ENCODE data around the gene DHRS7C. TPM values are rescaled to one million over a fixed set of nuclear protein-coding genes. Genes with fewer than 3 reads are reported as not detected.

Gene DHRS7C
- polyA plus RNA-seq, 3 donors = not detected

DNA sequence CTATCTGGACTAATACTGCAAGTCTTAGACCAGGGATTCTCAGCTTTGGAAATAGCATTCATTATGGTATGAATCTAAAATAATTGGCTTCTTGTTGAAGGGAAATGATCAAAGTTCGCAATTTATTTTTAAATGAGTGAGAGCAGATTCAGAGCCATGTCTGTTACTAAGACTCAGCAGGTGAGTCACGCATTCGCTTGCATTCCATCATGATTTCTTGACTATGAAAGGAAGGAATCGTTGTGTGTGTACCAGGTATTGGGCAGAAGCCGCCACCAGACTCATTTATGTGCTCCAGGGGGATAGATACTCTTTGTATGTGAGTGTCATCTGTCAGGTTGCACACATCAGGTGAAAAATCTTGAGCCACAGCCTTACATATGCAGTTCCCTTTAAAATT is 19.7 kb upstream of the DHRS7C start:
- no peaks in the 10 kb centered on the region for H3K79me2 ChIP-seq (ENCODE audit: insufficient read depth, low read length)
- Mint-ChIP-seq H3K4me3 (no peak overlapping the region), H3K9me3 (peaks cover 0 to 5% (median 3%) of the 10 kb centered on the region in 7 donors), H3K27me3 (ENCODE audit: low read depth in 3 of 3) (peaks cover 0 to 4% (median 4%) of the 10 kb centered on the region in 3 donors), H3K27ac (no peak overlapping the region), H3K36me3 (no peaks in the 10 kb centered on the region), H3K4me1 (no peaks in the 10 kb centered on the region)
- no peak overlapping the region for H3K27ac ChIP-seq (ENCODE audit: low read depth in 1 of 2, low read length in 2 of 2)
- H3K27me3 ChIP-seq (ENCODE audit: control insufficient read depth in 2 of 2, insufficient read depth in 2 of 2, low read length in 2 of 2) = no peaks in the 10 kb centered on the region
- no peak overlapping the region for H2AFZ ChIP-seq (ENCODE audit: insufficient read depth, low read depth, low read length, poor library complexity, severe bottlenecking)
- no peaks in the 10 kb centered on the region for H3K36me3 ChIP-seq (replicated peaks in 1 of 2; ENCODE audit: control insufficient read depth in 1 of 2, insufficient read depth in 2 of 2, low read length in 2 of 2)
- no peak overlapping the region for H3K4me2 ChIP-seq (replicated peaks; ENCODE audit: extremely low read depth, low read length, poor library complexity, severe bottlenecking)
- H3K4me1 ChIP-seq (ENCODE audit: control insufficient read depth in 1 of 2, insufficient read depth in 2 of 2, low read length in 2 of 2) = no peaks in the 10 kb centered on the region
- TF ChIP-seq, protein P1, sequence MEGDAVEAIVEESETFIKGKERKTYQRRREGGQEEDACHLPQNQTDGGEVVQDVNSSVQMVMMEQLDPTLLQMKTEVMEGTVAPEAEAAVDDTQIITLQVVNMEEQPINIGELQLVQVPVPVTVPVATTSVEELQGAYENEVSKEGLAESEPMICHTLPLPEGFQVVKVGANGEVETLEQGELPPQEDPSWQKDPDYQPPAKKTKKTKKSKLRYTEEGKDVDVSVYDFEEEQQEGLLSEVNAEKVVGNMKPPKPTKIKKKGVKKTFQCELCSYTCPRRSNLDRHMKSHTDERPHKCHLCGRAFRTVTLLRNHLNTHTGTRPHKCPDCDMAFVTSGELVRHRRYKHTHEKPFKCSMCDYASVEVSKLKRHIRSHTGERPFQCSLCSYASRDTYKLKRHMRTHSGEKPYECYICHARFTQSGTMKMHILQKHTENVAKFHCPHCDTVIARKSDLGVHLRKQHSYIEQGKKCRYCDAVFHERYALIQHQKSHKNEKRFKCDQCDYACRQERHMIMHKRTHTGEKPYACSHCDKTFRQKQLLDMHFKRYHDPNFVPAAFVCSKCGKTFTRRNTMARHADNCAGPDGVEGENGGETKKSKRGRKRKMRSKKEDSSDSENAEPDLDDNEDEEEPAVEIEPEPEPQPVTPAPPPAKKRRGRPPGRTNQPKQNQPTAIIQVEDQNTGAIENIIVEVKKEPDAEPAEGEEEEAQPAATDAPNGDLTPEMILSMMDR (IDR thresholded peaks at IDR 0.05) = no peak
- no peak overlapping the region for H3K4me3 ChIP-seq (replicated peaks in 1 of 3; ENCODE audit: low read depth in 2 of 3, low read length in 3 of 3)
- 100% methylated on average over 3 of the region's 5 CpGs for WGBS (ENCODE audit: insufficient coverage)
- no peaks in the 10 kb centered on the region for H3K9me3 ChIP-seq (replicated peaks in 1 of 2; ENCODE audit: control insufficient read depth in 1 of 2, insufficient read depth in 1 of 2, low read length in 2 of 2)
- H4K20me1 ChIP-seq (ENCODE audit: insufficient read depth, low read length) = no peaks in the 10 kb centered on the region
- intact Hi-C loops (cut with micrococcal nuclease) = no loop called here
- H3K9ac ChIP-seq (ENCODE audit: insufficient read depth, low read length, poor library complexity, severe bottlenecking) = no peak overlapping the region
- DNase-seq = no peak

- TF ChIP-seq, protein P1 (IDR thresholded peaks at IDR 0.05) = no peak
- Histone ChIP-seq H3K36me3 (replicated peaks in 1 of 2; ENCODE audit: control insufficient read depth in 1 of 2, insufficient read depth in 2 of 2, low read length in 2 of 2) (no peaks in the 10 kb centered on the region), H3K4me2 (replicated peaks; ENCODE audit: extremely low read depth, low read length, poor library complexity, severe bottlenecking) (no peak overlapping the region), H3K27ac (ENCODE audit: low read depth in 1 of 2, low read length in 2 of 2) (no peak overlapping the region), H4K20me1 (ENCODE audit: insufficient read depth, low read length) (no peaks in the 10 kb centered on the region), H3K4me3 (replicated peaks in 1 of 3; ENCODE audit: low read depth in 2 of 3, low read length in 3 of 3) (no peak overlapping the region), H3K9me3 (replicated peaks in 1 of 2; ENCODE audit: control insufficient read depth in 1 of 2, insufficient read depth in 1 of 2, low read length in 2 of 2) (no peaks in the 10 kb centered on the region), H3K4me1 (ENCODE audit: control insufficient read depth in 1 of 2, insufficient read depth in 2 of 2, low read length in 2 of 2) (no peaks in the 10 kb centered on the region), H2AFZ (ENCODE audit: insufficient read depth, low read depth, low read length, poor library complexity, severe bottlenecking) (no peak overlapping the region), H3K79me2 (ENCODE audit: insufficient read depth, low read length) (no peaks in the 10 kb centered on the region), H3K27me3 (ENCODE audit: control insufficient read depth in 2 of 2, insufficient read depth in 2 of 2, low read length in 2 of 2) (no peaks in the 10 kb centered on the region), H3K9ac (ENCODE audit: insufficient read depth, low read length, poor library complexity, severe bottlenecking) (no peak overlapping the region)
- Mint-ChIP-seq H3K4me3 (no peak overlapping the region), H3K36me3 (no peaks in the 10 kb centered on the region), H3K9me3 (peaks cover 0 to 5% (median 4%) of the 10 kb centered on the region in 7 donors), H3K4me1 (no peaks in the 10 kb centered on the region), H3K27ac (no peak overlapping the region), H3K27me3 (ENCODE audit: low read depth in 3 of 3) (peaks cover 0 to 4% (median 4%) of the 10 kb centered on the region in 3 donors)
- DNase-seq = no peak
- 100% methylated on average over 1 of the region's 4 CpGs for WGBS (ENCODE audit: insufficient coverage)
- intact Hi-C loops (cut with micrococcal nuclease) = no loop called here
Observed at GRCh38 chr17:9810100-9810949, 18.9 kb upstream of the DHRS7C start.

Measured in CD14-positive monocyte (primary cell).